Erythroblast (primary cell): ENCODE data around the gene RILPL1.

Source experiments
- GATA1 ChIP-seq: IDR thresholded peaks from 2 replicates; pipeline ENCODE4 v1.6.1; 2011; ENCODE audit warnings: low read depth, mild to moderate bottlenecking, control low read depth, low read length, moderate library complexity
- POLR2A ChIP-seq: IDR thresholded peaks from 2 replicates; pipeline ENCODE4 v1.6.1; 2011; ENCODE audit warnings: mild to moderate bottlenecking, low read length

- no peak for TF ChIP-seq POLR2A
- no peak for TF ChIP-seq GATA1
Observed at GRCh38 chr12:123478762-123479161, 54.8 kb downstream of the RILPL1 start.
